ENCODE results near the gene DNM2.

Gene DNM2

GRCh38 chr19:10788146-10788545 is 70.3 kb downstream of the DNM2 start:
- DNase-seq, result no peak

GRCh38 chr19:10789866-10790265 is 72.0 kb downstream of the DNM2 start:
- no peak for DNase-seq

GRCh38 chr19:10796653-10797052 is 78.8 kb downstream of the DNM2 start:
- no peak for DNase-seq

- DNase-seq, result no peak
These were observed 79.2 kb downstream of the DNM2 start for GRCh38 chr19:10797078-10797477.

- DNase-seq, result no peak
These were observed 79.8 kb downstream of the DNM2 start for GRCh38 chr19:10797541-10798256.

- no peak for DNase-seq
These were observed 82.6 kb downstream of the DNM2 start for GRCh38 chr19:10800488-10800887.

GRCh38 chr19:10802479-10802878 is 84.6 kb downstream of the DNM2 start:
- no peak for DNase-seq

- no peak for DNase-seq
These were observed 85.4 kb downstream of the DNM2 start for GRCh38 chr19:10803252-10803651.

GRCh38 chr19:10805065-10805757 is 87.3 kb downstream of the DNM2 start:
- DNase-seq, result no peak

- no peak for DNase-seq
These were observed 87.9 kb downstream of the DNM2 start for GRCh38 chr19:10805758-10806247.

- DNase-seq, result no peak
These were observed 91.2 kb downstream of the DNM2 start for GRCh38 chr19:10808937-10809649.

GRCh38 chr19:10809651-10810285 is 91.9 kb downstream of the DNM2 start:
- no peak for DNase-seq

GRCh38 chr19:10811391-10812111 is 93.7 kb downstream of the DNM2 start:
- DNase-seq, result no peak

GRCh38 chr19:10812196-10812595 is 94.3 kb downstream of the DNM2 start:
- DNase-seq, result no peak

- DNase-seq, result no peak
These were observed 95.1 kb downstream of the DNM2 start for GRCh38 chr19:10812902-10813404.

GRCh38 chr19:10815007-10815536 is 97.2 kb downstream of the DNM2 start:
- no peak for DNase-seq

- no peak for DNase-seq
These were observed 98.2 kb downstream of the DNM2 start for GRCh38 chr19:10815969-10816644.

GRCh38 chr19:10816691-10817090 is 98.8 kb downstream of the DNM2 start:
- no peak for DNase-seq

GRCh38 chr19:10817291-10818038 is 99.6 kb downstream of the DNM2 start:
- DNase-seq, result no peak

- DNase-seq, result no peak
These were observed 100.6 kb downstream of the DNM2 start for GRCh38 chr19:10818301-10819123.
